Middle frontal gyrus (tissue), 1 donor: ENCODE results near the gene ZCCHC17.
"Not testable (repeated sequence)": the region's sequence is repeated elsewhere in the genome, so short reads cannot be mapped to it uniquely, and the experiment has no call there.

ENCODE experiments used
- DNase-seq: peaks from one replicate; pipeline ENCODE4 v3.0.0-alpha.2; 2015; ENCODE audit warnings: low spot score; ENCODE audit errors: extremely low spot score

The ZCCHC17 gene

GRCh38 chr1:31296486-31297276, at the start of gene ZCCHC17, which contains the start of gene SNRNP40:
TSS of gene ZCCHC17 (plus strand) at chr1:31297032. CDS start at chr1:31310099, 13,067 bp downstream.
TSS of gene SNRNP40 (minus strand) at chr1:31296788. CDS start at chr1:31296751, 37 bp downstream.
- DNase-seq: peak; percentile 97

DNA sequence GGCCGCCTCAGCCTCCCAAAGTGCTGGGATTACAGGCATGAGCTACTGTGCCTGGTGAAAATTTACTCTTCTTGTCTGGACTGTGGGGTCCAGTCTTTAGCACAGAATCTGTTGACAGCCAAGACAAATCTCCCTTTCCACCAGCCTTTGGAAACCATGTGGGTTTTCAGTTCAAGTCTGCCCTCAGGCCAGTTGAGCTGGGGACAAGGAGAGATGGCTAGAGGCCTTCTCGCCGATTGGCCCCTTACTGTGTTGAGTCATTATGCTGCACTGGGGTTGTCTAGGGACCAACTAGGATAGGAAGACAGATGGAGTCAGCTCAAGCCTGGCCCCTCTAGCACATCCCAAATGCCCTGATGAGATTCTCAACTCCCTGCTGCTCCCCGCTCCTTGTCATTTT, 48.6 kb upstream of the ZCCHC17 start:
- no peak for DNase-seq

DNA sequence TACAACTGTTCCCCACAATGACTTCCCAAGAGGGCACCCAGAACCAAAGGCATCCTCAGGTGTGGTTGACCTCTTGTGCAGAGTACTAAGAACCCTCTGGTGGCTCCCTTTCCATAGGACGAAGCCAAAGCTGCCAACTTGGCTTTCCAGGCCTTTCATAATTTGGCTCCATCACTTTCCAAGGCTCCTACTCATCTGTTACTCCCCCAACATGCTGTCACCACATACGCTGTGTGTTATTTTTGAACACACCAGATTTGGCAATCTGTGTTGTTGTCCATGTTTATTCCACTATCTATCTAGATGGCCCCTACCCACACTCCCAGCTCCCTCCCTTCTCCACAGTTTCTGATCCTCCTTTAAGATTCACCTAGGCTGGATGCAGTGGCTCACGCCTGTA, 47.0 kb upstream of the ZCCHC17 start:
- peak; percentile 12 for DNase-seq

- no peak for DNase-seq
Measured at GRCh38 chr1:31257213-31257612, 39.6 kb upstream of the ZCCHC17 start.

GRCh38 chr1:31258581-31258980, 38.3 kb upstream of the ZCCHC17 start:
- no peak for DNase-seq

- DNase-seq: no peak
Measured at GRCh38 chr1:31259746-31260145, 37.1 kb upstream of the ZCCHC17 start.

- no peak for DNase-seq
Measured at GRCh38 chr1:31261916-31262315, 34.9 kb upstream of the ZCCHC17 start.

GRCh38 chr1:31262393-31262792, 34.4 kb upstream of the ZCCHC17 start:
- not testable (repeated sequence) for DNase-seq

GRCh38 chr1:31263408-31263807, 33.4 kb upstream of the ZCCHC17 start:
- DNase-seq: no peak

- no peak for DNase-seq
Measured at GRCh38 chr1:31264790-31265386, 31.9 kb upstream of the ZCCHC17 start.

GRCh38 chr1:31266547-31266946, 30.3 kb upstream of the ZCCHC17 start:
- DNase-seq: no peak

DNA sequence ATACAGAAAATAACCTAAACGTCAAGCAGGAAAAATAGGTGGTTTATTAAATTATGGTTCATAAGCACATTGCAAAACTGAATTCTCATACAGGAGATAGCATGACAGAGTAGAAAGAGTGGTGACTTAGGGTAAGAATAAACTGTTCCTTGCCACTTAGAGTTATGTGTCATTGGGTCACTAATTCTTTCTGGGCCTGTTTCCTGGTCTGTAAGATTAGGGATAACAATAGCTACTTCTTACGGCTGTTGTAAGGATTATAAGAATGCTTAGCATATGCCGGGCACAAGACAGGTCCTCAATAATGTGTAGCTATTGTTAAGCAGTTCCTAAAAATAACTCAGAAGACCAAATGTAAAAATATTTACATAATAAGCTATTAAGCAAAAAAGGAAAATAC, 24.5 kb upstream of the ZCCHC17 start:
- no peak for DNase-seq

GRCh38 chr1:31273619-31274018, 23.2 kb upstream of the ZCCHC17 start:
- DNase-seq: no peak

GRCh38 chr1:31282426-31282825, 14.4 kb upstream of the ZCCHC17 start:
- DNase-seq: not testable (repeated sequence)

- not testable (repeated sequence) for DNase-seq
Measured at GRCh38 chr1:31287791-31288190, 9.0 kb upstream of the ZCCHC17 start.

DNA sequence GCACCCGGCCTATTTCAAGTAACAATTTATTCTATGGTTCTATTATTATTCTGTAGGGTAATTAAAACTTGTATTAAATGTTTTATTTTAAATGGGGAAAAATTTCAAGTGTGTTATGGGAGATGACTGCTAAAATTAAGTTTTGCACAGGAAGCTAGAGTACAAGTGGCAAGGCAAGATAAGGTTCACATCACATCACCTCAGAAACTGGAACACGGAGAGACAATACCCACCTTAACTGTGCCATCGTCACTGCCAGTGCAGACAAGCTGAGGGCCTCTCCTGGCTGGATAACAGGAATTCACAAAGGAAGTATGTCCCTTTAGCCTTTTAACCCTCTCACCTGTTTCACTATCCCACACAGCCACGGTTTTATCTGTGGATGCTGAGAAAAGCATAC, 7.8 kb upstream of the ZCCHC17 start:
- no peak for DNase-seq

GRCh38 chr1:31295874-31296485, 852 bp upstream of the ZCCHC17 start:
- no peak for DNase-seq

- DNase-seq: no peak
Measured at GRCh38 chr1:31297277-31298247, 730 bp downstream of the ZCCHC17 start.

GRCh38 chr1:31299365-31299764, 2.5 kb downstream of the ZCCHC17 start:
- no peak for DNase-seq

DNA sequence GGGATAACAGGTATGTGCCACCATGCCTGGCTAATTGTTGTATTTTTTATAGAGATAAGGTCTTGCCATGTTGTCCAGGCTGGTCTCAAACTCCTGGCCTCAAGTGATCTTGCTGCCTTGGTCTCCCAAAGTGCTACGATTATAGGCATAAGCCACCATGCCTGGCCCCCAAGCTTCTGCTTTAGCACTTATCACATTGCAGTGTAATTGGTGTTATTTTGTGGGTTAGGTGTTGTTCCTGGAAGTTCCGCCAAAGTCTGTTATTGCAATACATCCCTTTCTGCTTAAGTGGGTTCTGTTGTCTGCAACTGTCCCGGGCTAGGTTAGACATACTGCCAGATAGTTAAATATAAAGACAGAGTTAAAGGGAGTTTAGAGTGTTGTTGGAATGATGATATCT, 3.4 kb downstream of the ZCCHC17 start:
- no peak for DNase-seq
